Heart left ventricle (tissue), 16 donors: ENCODE data around the gene HYOU1. TPM values are rescaled to one million over a fixed set of nuclear protein-coding genes. Genes with fewer than 3 reads are reported as not detected.

ENCODE experiments used
- ATAC-seq, 4 donors: fragments of 200-7000 bp; cut with Tn5 transposase; one replicate each; pipeline ENCODE4 v1.9.1; 2020 to 2022; ENCODE audit warnings: moderate library complexity in 4 of 4, mild to moderate bottlenecking in 3 of 4, moderate number of reproducible peaks in 1 of 4
- DNase-seq, 5 donors: peaks; one replicate each; pipeline ENCODE4 v3.0.0-alpha.2; 2020
- H3K27ac ChIP-seq, 12 donors: fragments of 200-600 bp; sonication (generic) in 4 of 12; one replicate each; pipeline versions ENCODE4 v1.5.0 to v1.8.0; 2016 to 2022; ENCODE audit warnings: mild to moderate bottlenecking in 2 of 12
- H3K27me3 ChIP-seq, 9 donors: fragments of 200-600 bp; sonication (generic) in 2 of 9; one replicate each; pipeline versions ENCODE4 v1.5.1 to v1.8.0; 2016 to 2022; ENCODE audit warnings: mild to moderate bottlenecking in 3 of 9
- H3K36me3 ChIP-seq, 9 donors: fragments of 200-600 bp; sonication (generic) in 2 of 9; one replicate each; pipeline versions ENCODE4 v1.5.0 to v1.8.0; 2018 to 2022; ENCODE audit warnings: mild to moderate bottlenecking in 2 of 9
- H3K4me1 ChIP-seq, 12 donors: fragments of 200-600 bp; sonication (generic) in 4 of 12; one replicate each; pipeline versions ENCODE4 v1.5.0 to v1.8.0; 2016 to 2022; ENCODE audit warnings: mild to moderate bottlenecking in 3 of 12
- H3K4me3 ChIP-seq, 12 donors: fragments of 200-600 bp; sonication (generic) in 4 of 12; one replicate each; pipeline versions ENCODE4 v1.5.0 to v1.8.0; 2017 to 2022; ENCODE audit warnings: mild to moderate bottlenecking in 9 of 12, moderate library complexity in 4 of 12
- H3K9me3 ChIP-seq, 12 donors: fragments of 200-600 bp; sonication (generic) in 4 of 12; one replicate each; pipeline versions ENCODE4 v1.5.0 to v1.8.0; 2016 to 2022; ENCODE audit warnings: mild to moderate bottlenecking in 1 of 12
- CTCF ChIP-seq, 12 donors: fragments of 200-600 bp; sonication (generic) in 4 of 12; IDR thresholded peaks; one replicate each; pipeline versions ENCODE4 v1.5.0 to v1.8.0; 2018 to 2022; ENCODE audit warnings: antibody characterized with exemption in 12 of 12, mild to moderate bottlenecking in 5 of 12
- POLR2A ChIP-seq, 2 donors: fragments of 450-650 bp; IDR thresholded peaks; one replicate each; pipeline ENCODE4 v1.6.1; 2017; ENCODE audit warnings: antibody characterized with exemption in 2 of 2, mild to moderate bottlenecking in 2 of 2, moderate library complexity in 2 of 2
- WGBS, 4 donors: extraction: QIAGEN DNeasy Blood & Tissue Kit in 2 of 4; methylation state at CpG; one replicate each; pipeline versions ENCODE4 v1.1.5 to v1.1.7; 2013 to 2018; 5-methylcytosine and 5-hydroxymethylcytosine counted together
- intact Hi-C, 10 donors: fragments of 100-400 bp; cut with DNase I; formaldehyde crosslinking; loops; one replicate each; pipeline versions ENCODE4 v1.11.1 to v1.14.2; 2022
- polyA plus RNA-seq, 2 donors: library from polyadenylated mRNA; stranded (reverse); fragments of 200-250 nt; gene quantifications; one replicate each; pipeline ENCODE4 v1.2.3, GENCODE V29; 2013
- total RNA-seq, 9 donors: library from RNA; depleted of rRNA in 2 of 9; stranded (reverse); fragments of >200 nt in 2 of 9; fragmentation: NEBNext Ultra II Directional in 3 of 9; extraction: Animal tissue kit (Norgen Biotek cat#: 25700) in 3 of 9; gene quantifications; one replicate each; pipeline versions ENCODE4 v1.1.0 to v1.2.4, GENCODE V29; 2016 to 2023
- donor health status: ischemic (EF 13 %, LVEDD 7.1; RV severe dilation, severe dysfunction).
- donor health status: healthy with polysubstance abuse.
- donor health status: DM: no; HTN: yes; CAD: no.
- donor health status: DM: no; HTN: no; CAD: no.
- donor health status: ischemic (EF 25% LVEDD 6.9; RV normal size, moderate dysfunction).
- donor health status: ischemic (EF 25% LVEDD 5.7; RV mildly dilated, moderate dysfunction).
- donor health status: healthy.
- donor health status: DM: yes; HTN: yes; CAD: no.
- donor health status: ischemic (EF 35%, LVEDD 5.7; RV mildly dilated, moderate dysfunction).
- donor health status: nonischemic (EF 11% LVEDD 7.7; RV severe dilation, severe dysfunction).
- donor health status: DM: yes; HTN: yes; CAD: no.
- donor health status: PGD.
- donor health status: ischemic (EF 29% LVEDD 5.4; RV normal size, mild dysfunction).
- donor health status: nonischemic (EF 23%, LVEDD 6.1; RV moderate dilation, normal function).

The HYOU1 gene
- total and polyA plus RNA-seq, 11 donors: 34.7 to 260 (median 68.6) TPM

GRCh38 chr11:119078675-119079420 is 21.8 kb upstream of the HYOU1 start:
- ATAC-seq (no peak), DNase-seq (peak in 1 of 5 donors; percentile 8)
- 91 to 96% (median 93%) methylated on average over 15 to 19 of the region's 19 CpGs for WGBS, 4 donors
- no peaks in the 10 kb centered on the region for H3K9me3 ChIP-seq
- no peak overlapping the region for H3K27ac ChIP-seq
- peaks cover 0 to 11% (median 0%) of the 10 kb centered on the region in 12 donors for H3K4me1 ChIP-seq
- peaks cover 5 to 90% (median 88%) of the 10 kb centered on the region in 9 donors for H3K36me3 ChIP-seq
- TF ChIP-seq CTCF (IDR thresholded peaks at IDR 0.05) (no peak), POLR2A (IDR thresholded peaks at IDR 0.05) (no peak)
- no peak overlapping the region for H3K4me3 ChIP-seq
- intact Hi-C loops: no loop called here
- H3K27me3 ChIP-seq: no peaks in the 10 kb centered on the region

DNA sequence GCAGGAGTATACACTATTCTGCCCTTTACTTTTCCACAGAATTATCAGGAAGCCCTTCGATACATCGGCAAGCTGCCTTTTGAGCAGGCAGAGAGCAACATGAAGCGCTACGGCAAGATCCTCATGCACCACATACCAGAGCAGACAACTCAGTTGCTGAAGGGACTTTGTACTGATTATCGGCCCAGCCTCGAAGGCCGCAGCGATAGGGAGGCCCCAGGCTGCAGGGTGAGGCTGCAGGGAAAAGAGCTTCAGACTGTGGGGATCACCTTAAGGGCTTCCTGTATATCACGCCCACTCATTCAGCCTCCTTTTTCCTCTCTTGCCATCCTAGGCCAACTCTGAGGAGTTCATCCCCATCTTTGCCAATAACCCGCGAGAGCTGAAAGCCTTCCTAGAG is 20.8 kb upstream of the HYOU1 start:
- Histone ChIP-seq H3K4me1 (peaks cover 0 to 11% (median 0%) of the 10 kb centered on the region in 12 donors), H3K4me3 (no peak overlapping the region), H3K9me3 (no peaks in the 10 kb centered on the region), H3K27me3 (no peaks in the 10 kb centered on the region), H3K36me3 (peaks cover 5 to 100% (median 98%) of the 10 kb centered on the region in 9 donors), H3K27ac (no peak overlapping the region)
- 94 to 96% (median 95%) methylated on average over 11 of the region's 11 CpGs for WGBS, 4 donors
- ATAC-seq (no peak), DNase-seq (peak in 1 of 5 donors; percentile 15)
- intact Hi-C loops: no loop called here
- TF ChIP-seq CTCF (IDR thresholded peaks at IDR 0.05) (no peak), POLR2A (IDR thresholded peaks at IDR 0.05) (no peak)

DNA sequence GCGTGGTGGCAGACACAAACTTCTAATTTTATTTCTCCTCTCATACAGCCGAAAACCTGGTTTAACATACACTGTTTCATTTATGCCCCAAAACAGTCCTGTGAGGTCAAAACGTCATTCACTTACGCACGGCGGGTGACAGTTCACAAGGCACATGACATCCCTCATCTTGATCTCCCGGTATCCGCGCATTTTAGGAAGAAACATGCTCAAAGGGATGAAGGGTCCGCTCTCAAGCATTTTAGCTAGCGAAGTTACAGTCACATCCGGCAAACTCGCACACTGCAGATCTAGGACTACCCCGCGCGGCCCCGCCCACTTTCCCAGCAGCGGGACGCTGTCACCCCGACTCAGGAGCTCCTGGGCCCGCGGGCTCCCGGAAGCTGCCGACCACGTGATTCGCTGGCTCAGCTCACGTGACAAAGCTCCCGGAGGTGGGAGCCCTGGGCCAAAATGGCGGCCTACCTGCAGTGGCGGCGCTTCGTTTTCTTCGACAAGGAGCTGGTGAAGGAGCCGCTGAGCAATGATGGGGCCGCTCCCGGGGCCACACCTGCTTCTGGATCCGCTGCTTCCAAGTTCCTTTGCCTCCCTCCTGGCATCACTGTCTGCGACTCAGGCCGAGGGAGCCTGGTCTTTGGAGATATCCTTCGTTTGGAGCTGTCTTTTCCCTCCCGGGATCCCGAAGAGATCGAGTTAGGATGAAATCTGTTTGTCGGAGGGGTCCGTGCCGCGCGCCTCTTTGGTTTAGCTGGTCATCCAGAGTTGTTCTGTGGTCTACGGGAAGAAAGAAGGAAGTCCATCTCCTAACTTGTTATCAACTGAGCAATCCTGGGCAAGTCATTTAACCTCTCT is 10.6 kb upstream of the HYOU1 start, which contains the start of gene VPS11:
VPS11 (plus strand) TSS at position 448 of the 852 bp plus-strand sequence; CDS start at position 454, 6 bp downstream.
- H3K9me3 ChIP-seq: no peaks in the 10 kb centered on the region
- peak within 1 kb of the TSS; percentile 71 to 97 (median 88) for H3K4me3 ChIP-seq
- 0% methylated on average over 42 to 49 of the region's 49 CpGs for WGBS, 4 donors
- H3K27me3 ChIP-seq: no peaks in the 10 kb centered on the region
- peak within 1 kb of the TSS; percentile 60 to 95 (median 83) for H3K27ac ChIP-seq
- peak in 1 of 2 donors; percentile 69 for TF ChIP-seq POLR2A (IDR thresholded peaks at IDR 0.05)
- no peak for TF ChIP-seq CTCF (IDR thresholded peaks at IDR 0.05)
- ATAC-seq (peak; percentile 98 to 99 (median 98)), DNase-seq (peak; percentile 97 to 99 (median 99))
- intact Hi-C loops: loop anchor here in 3 of 10 donors (1.0 to 2.0 kb wide), 3 partner anchors 27 to 35 kb away; a partner anchor contains a TSS
- peaks cover 0 to 39% (median 24%) of the 10 kb centered on the region in 12 donors for H3K4me1 ChIP-seq
- peaks cover 0 to 45% (median 33%) of the 10 kb centered on the region in 9 donors for H3K36me3 ChIP-seq

- TF ChIP-seq CTCF (IDR thresholded peaks at IDR 0.05) (peak in 3 of 12 donors; percentile 14 to 28 (median 21)), POLR2A (IDR thresholded peaks at IDR 0.05) (no peak)
- no peak overlapping the region for H3K27ac ChIP-seq
- H3K9me3 ChIP-seq: no peaks in the 10 kb centered on the region
- peaks cover 0 to 41% (median 26%) of the 10 kb centered on the region in 12 donors for H3K4me1 ChIP-seq
- no peak overlapping the region for H3K4me3 ChIP-seq
- no peaks in the 10 kb centered on the region for H3K27me3 ChIP-seq
- intact Hi-C loops: no loop called here
- H3K36me3 ChIP-seq: peaks cover 0 to 26% (median 14%) of the 10 kb centered on the region in 9 donors
- no peak for ATAC-seq
- WGBS, 4 donors: 70 to 83% (median 77%) methylated on average over 4 of the region's 4 CpGs
- peak in 1 of 5 donors; percentile 3 for DNase-seq
These were observed 8.4 kb upstream of the HYOU1 start for GRCh38 chr11:119065369-119065768.
